Osteoblast (primary cell): ENCODE results near the gene SMPD3. TPM values are rescaled to one million over a fixed set of nuclear protein-coding genes. Genes with fewer than 3 reads are reported as not detected.

ENCODE experiments used
- DNase-seq: peaks from one replicate; pipeline ENCODE4 v3.0.0; 2011; ENCODE audit warnings: low spot score, mixed read lengths; ENCODE audit not compliant: insufficient read length; ENCODE audit errors: missing footprints
- H2AFZ ChIP-seq: 2 replicates; pipeline ENCODE4 v1.6.0; 2011; ENCODE audit warnings: mild to moderate bottlenecking, low read length
- H3K27ac ChIP-seq: 2 replicates; pipeline ENCODE4 v1.5.1; 2011; ENCODE audit warnings: mild to moderate bottlenecking, low read depth, low read length, moderate library complexity
- H3K27me3 ChIP-seq: 2 replicates; pipeline ENCODE4 v1.6.0; 2012; ENCODE audit warnings: mild to moderate bottlenecking, control low read depth, inconsistent platforms, low read length, moderate library complexity; ENCODE audit not compliant: insufficient read depth
- H3K36me3 ChIP-seq: 2 replicates; pipeline ENCODE4 v1.5.1; 2011; ENCODE audit warnings: mild to moderate bottlenecking, low read length, control low read depth, moderate library complexity; ENCODE audit not compliant: insufficient read depth
- H3K4me1 ChIP-seq: 2 replicates; pipeline ENCODE4 v1.5.1; 2011; ENCODE audit warnings: mild to moderate bottlenecking, low read length, control low read depth, moderate library complexity; ENCODE audit not compliant: insufficient read depth
- H3K4me2 ChIP-seq: 2 replicates; pipeline ENCODE4 v1.6.0; 2011; ENCODE audit warnings: mild to moderate bottlenecking, low read length; ENCODE audit not compliant: insufficient read depth
- H3K4me3 ChIP-seq: fragments of 200-600 bp; sonication (generic); 3 replicates; pipeline ENCODE4 v1.5.1; 2012; ENCODE audit warnings: mild to moderate bottlenecking, low read length, inconsistent platforms; ENCODE audit not compliant: insufficient read depth
- H3K79me2 ChIP-seq: 2 replicates; pipeline ENCODE4 v1.6.0; 2012; ENCODE audit warnings: mild to moderate bottlenecking, low read length, control low read depth, inconsistent platforms; ENCODE audit not compliant: insufficient read depth
- H3K9me3 ChIP-seq: 2 replicates; pipeline ENCODE4 v1.5.1; 2011; ENCODE audit warnings: low read depth, low read length, control low read depth
- H4K20me1 ChIP-seq: 2 replicates; pipeline ENCODE4 v1.6.0; 2012; ENCODE audit warnings: mild to moderate bottlenecking, low read length, control low read depth; ENCODE audit not compliant: insufficient read depth
- CTCF ChIP-seq: IDR thresholded peaks from 2 replicates; pipeline ENCODE4 v1.5.1; 2011; ENCODE audit warnings: mild to moderate bottlenecking, low read depth, low read length, moderate library complexity; ENCODE audit errors: extremely low read depth
- total RNA-seq: library from RNA; depleted of rRNA; stranded (reverse); fragments of >200 nt; gene quantifications from 2 replicates; pipeline ENCODE4 v1.2.3, GENCODE V29; 2012

SMPD3 gene
- total RNA-seq, 1 donor, result 0.72 TPM

GRCh38 chr16:68486502-68487202 is 38.3 kb upstream of the SMPD3 start:
- Histone ChIP-seq H2AFZ (no peak overlapping the region), H3K9me3 (no peaks in the 10 kb centered on the region), H4K20me1 (no peaks in the 10 kb centered on the region), H3K4me2 (no peak overlapping the region), H3K4me3 (no peak overlapping the region), H3K36me3 (no peaks in the 10 kb centered on the region), H3K4me1 (no peaks in the 10 kb centered on the region), H3K27me3 (peaks cover 10% of the 10 kb centered on the region), H3K79me2 (no peaks in the 10 kb centered on the region), H3K27ac (no peak overlapping the region)
- no peak for DNase-seq
- TF ChIP-seq CTCF, result no peak

GRCh38 chr16:68481636-68482035 is 33.3 kb upstream of the SMPD3 start:
- Histone ChIP-seq H3K4me2 (no peak overlapping the region), H4K20me1 (no peaks in the 10 kb centered on the region), H3K36me3 (no peaks in the 10 kb centered on the region), H3K4me1 (no peaks in the 10 kb centered on the region), H3K4me3 (no peak overlapping the region), H3K79me2 (no peaks in the 10 kb centered on the region), H3K9me3 (no peaks in the 10 kb centered on the region), H2AFZ (no peak overlapping the region), H3K27me3 (peaks cover 6% of the 10 kb centered on the region), H3K27ac (no peak overlapping the region)
- TF ChIP-seq CTCF, result no peak
- DNase-seq, result no peak

- TF ChIP-seq CTCF, result no peak
- no peak overlapping the region for H3K27ac ChIP-seq
- H3K4me3 ChIP-seq, result no peak overlapping the region
- no peaks in the 10 kb centered on the region for H4K20me1 ChIP-seq
- no peak overlapping the region for H2AFZ ChIP-seq
- no peak overlapping the region for H3K4me2 ChIP-seq
- no peaks in the 10 kb centered on the region for H3K4me1 ChIP-seq
- peaks cover 6% of the 10 kb centered on the region for H3K27me3 ChIP-seq
- no peaks in the 10 kb centered on the region for H3K79me2 ChIP-seq
- no peaks in the 10 kb centered on the region for H3K36me3 ChIP-seq
- no peaks in the 10 kb centered on the region for H3K9me3 ChIP-seq
- no peak for DNase-seq
Measured at GRCh38 chr16:68480084-68480995, 32.0 kb upstream of the SMPD3 start.

- Histone ChIP-seq H4K20me1 (no peaks in the 10 kb centered on the region), H3K27ac (no peak overlapping the region), H3K36me3 (no peaks in the 10 kb centered on the region), H3K4me2 (no peak overlapping the region), H3K4me3 (no peak overlapping the region), H3K79me2 (no peaks in the 10 kb centered on the region), H2AFZ (no peak overlapping the region), H3K27me3 (no peaks in the 10 kb centered on the region), H3K9me3 (no peaks in the 10 kb centered on the region), H3K4me1 (no peaks in the 10 kb centered on the region)
- no peak for TF ChIP-seq CTCF
- no peak for DNase-seq
Measured at GRCh38 chr16:68479271-68479670, 31.0 kb upstream of the SMPD3 start.
